ENCODE measurements around the gene LOXL4. TPM values are rescaled to one million over a fixed set of nuclear protein-coding genes. Genes with fewer than 3 reads are reported as not detected.

The LOXL4 gene
- total and polyA plus RNA-seq, 4 experiments from 2014 or later: 0.10 TPM; not detected in 3

GRCh38 chr10:98276311-98276710, 8.3 kb upstream of the LOXL4 start:
- Mint-ChIP-seq H3K9me3 (peaks cover 0 to 15% (median 6%) of the 10 kb centered on the region in 8 donors), H3K27me3 (peaks cover 16 to 17% of the 10 kb centered on the region in 2 donors), H3K4me1 (no peaks in the 10 kb centered on the region), H3K36me3 (no peaks in the 10 kb centered on the region), H3K4me3 (no peak overlapping the region), H3K27ac (no peak overlapping the region)
- ChIA-PET CTCF (ENCODE audit: partially characterized antibody) (no interaction called here), POLR2A (ENCODE audit: partially characterized antibody) (no interaction called here)
- intact Hi-C loops (cut with micrococcal nuclease): no loop called here
- H3K36me3 ChIP-seq (ENCODE audit: insufficient read depth, low read length): no peaks in the 10 kb centered on the region
- no peaks in the 10 kb centered on the region for H3K4me1 ChIP-seq (ENCODE audit: insufficient read depth, low read length)
- H3K27me3 ChIP-seq (ENCODE audit: insufficient read depth, low read length): no peaks in the 10 kb centered on the region
- no peaks in the 10 kb centered on the region for H3K9me3 ChIP-seq (ENCODE audit: control insufficient read depth in 1 of 2, low read length in 2 of 2)
- H3K4me3 ChIP-seq (ENCODE audit: low read length in 2 of 2): no peak overlapping the region
- no peak overlapping the region for H3K27ac ChIP-seq (ENCODE audit: low read depth, low read length)
- DNase-seq: no peak

GRCh38 chr10:98274562-98274961, 6.6 kb upstream of the LOXL4 start:
- Mint-ChIP-seq H3K27ac (peak overlapping the region in 1 of 7 donors; percentile 32), H3K9me3 (peaks cover 0 to 6% (median 0%) of the 10 kb centered on the region in 8 donors), H3K27me3 (peaks cover 17 to 26% of the 10 kb centered on the region in 2 donors), H3K4me1 (no peaks in the 10 kb centered on the region), H3K36me3 (no peaks in the 10 kb centered on the region), H3K4me3 (no peak overlapping the region)
- DNase-seq: no peak
- Histone ChIP-seq H3K4me1 (ENCODE audit: insufficient read depth, low read length) (no peaks in the 10 kb centered on the region), H3K27me3 (ENCODE audit: insufficient read depth, low read length) (peaks cover 5% of the 10 kb centered on the region), H3K36me3 (ENCODE audit: insufficient read depth, low read length) (no peaks in the 10 kb centered on the region), H3K9me3 (ENCODE audit: control insufficient read depth in 1 of 2, low read length in 2 of 2) (no peaks in the 10 kb centered on the region), H3K27ac (ENCODE audit: low read depth, low read length) (no peak overlapping the region), H3K4me3 (ENCODE audit: low read length in 2 of 2) (no peak overlapping the region)
- intact Hi-C loops (cut with micrococcal nuclease): no loop called here
- CTCF ChIA-PET (ENCODE audit: partially characterized antibody): no interaction called here
- POLR2A ChIA-PET (ENCODE audit: partially characterized antibody): no interaction called here

- no peak overlapping the region for H3K4me3 ChIP-seq (ENCODE audit: low read length in 2 of 2)
- no peak overlapping the region for H3K27ac Mint-ChIP-seq
- H3K4me1 ChIP-seq (ENCODE audit: insufficient read depth, low read length): no peaks in the 10 kb centered on the region
- no peak overlapping the region for H3K27ac ChIP-seq (ENCODE audit: low read depth, low read length)
- H3K27me3 Mint-ChIP-seq: peaks cover 21 to 28% of the 10 kb centered on the region in 2 donors
- ChIA-PET POLR2A (ENCODE audit: partially characterized antibody) (no interaction called here), CTCF (ENCODE audit: partially characterized antibody) (no interaction called here)
- no peaks in the 10 kb centered on the region for H3K36me3 Mint-ChIP-seq
- H3K36me3 ChIP-seq (ENCODE audit: insufficient read depth, low read length): no peaks in the 10 kb centered on the region
- H3K9me3 Mint-ChIP-seq: peaks cover 0 to 5% (median 0%) of the 10 kb centered on the region in 8 donors
- H3K9me3 ChIP-seq (ENCODE audit: control insufficient read depth in 1 of 2, low read length in 2 of 2): no peaks in the 10 kb centered on the region
- peaks cover 5% of the 10 kb centered on the region for H3K27me3 ChIP-seq (ENCODE audit: insufficient read depth, low read length)
- no peak overlapping the region for H3K4me3 Mint-ChIP-seq
- peaks cover 0 to 3% (median 0%) of the 10 kb centered on the region in 4 donors for H3K4me1 Mint-ChIP-seq
- DNase-seq: no peak
- intact Hi-C loops (cut with micrococcal nuclease): no loop called here
Measured at GRCh38 chr10:98273057-98273850, 5.3 kb upstream of the LOXL4 start.

GRCh38 chr10:98272656-98273055, 4.7 kb upstream of the LOXL4 start:
- intact Hi-C loops (cut with micrococcal nuclease): no loop called here
- H3K4me1 Mint-ChIP-seq: peaks cover 0 to 5% (median 2%) of the 10 kb centered on the region in 4 donors

GRCh38 chr10:98272245-98272644, 4.3 kb upstream of the LOXL4 start:
- no peak overlapping the region for H3K4me3 ChIP-seq (ENCODE audit: low read length in 2 of 2)
- H3K4me1 Mint-ChIP-seq: peaks cover 0 to 6% (median 3%) of the 10 kb centered on the region in 4 donors
- POLR2A ChIA-PET (ENCODE audit: partially characterized antibody): no interaction called here
- no peak overlapping the region for H3K4me3 Mint-ChIP-seq
- H3K9me3 Mint-ChIP-seq: peaks cover 0 to 5% (median 0%) of the 10 kb centered on the region in 8 donors
- no peaks in the 10 kb centered on the region for H3K9me3 ChIP-seq (ENCODE audit: control insufficient read depth in 1 of 2, low read length in 2 of 2)
- H3K27ac ChIP-seq (ENCODE audit: low read depth, low read length): no peak overlapping the region
- H3K36me3 ChIP-seq (ENCODE audit: insufficient read depth, low read length): no peaks in the 10 kb centered on the region
- H3K27ac Mint-ChIP-seq: no peak overlapping the region
- CTCF ChIA-PET (ENCODE audit: partially characterized antibody): no interaction called here
- intact Hi-C loops (cut with micrococcal nuclease): no loop called here
- no peaks in the 10 kb centered on the region for H3K36me3 Mint-ChIP-seq
- H3K4me1 ChIP-seq (ENCODE audit: insufficient read depth, low read length): no peaks in the 10 kb centered on the region
- peaks cover 11% of the 10 kb centered on the region for H3K27me3 ChIP-seq (ENCODE audit: insufficient read depth, low read length)
- DNase-seq: no peak
- peaks cover 26% of the 10 kb centered on the region in 2 donors for H3K27me3 Mint-ChIP-seq

More at GRCh38 chr10:98272656-98273055, 4.7 kb upstream of the LOXL4 start:
- no peaks in the 10 kb centered on the region for H3K36me3 ChIP-seq (ENCODE audit: insufficient read depth, low read length)
- H3K4me3 Mint-ChIP-seq: no peak overlapping the region
- no peaks in the 10 kb centered on the region for H3K9me3 ChIP-seq (ENCODE audit: control insufficient read depth in 1 of 2, low read length in 2 of 2)
- H3K4me1 ChIP-seq (ENCODE audit: insufficient read depth, low read length): no peaks in the 10 kb centered on the region
- CTCF ChIA-PET (ENCODE audit: partially characterized antibody): no interaction called here
- peaks cover 23 to 26% of the 10 kb centered on the region in 2 donors for H3K27me3 Mint-ChIP-seq
- H3K4me3 ChIP-seq (ENCODE audit: low read length in 2 of 2): no peak overlapping the region
- no peak for DNase-seq
- H3K27ac Mint-ChIP-seq: no peak overlapping the region
- no peak overlapping the region for H3K27ac ChIP-seq (ENCODE audit: low read depth, low read length)
- POLR2A ChIA-PET (ENCODE audit: partially characterized antibody): no interaction called here
- H3K27me3 ChIP-seq (ENCODE audit: insufficient read depth, low read length): peaks cover 7% of the 10 kb centered on the region
- peaks cover 0 to 5% (median 0%) of the 10 kb centered on the region in 8 donors for H3K9me3 Mint-ChIP-seq
- no peaks in the 10 kb centered on the region for H3K36me3 Mint-ChIP-seq

GRCh38 chr10:98270786-98271185, 2.8 kb upstream of the LOXL4 start:
- peaks cover 37 to 39% of the 10 kb centered on the region in 2 donors for H3K27me3 Mint-ChIP-seq
- H3K36me3 ChIP-seq (ENCODE audit: insufficient read depth, low read length): no peaks in the 10 kb centered on the region
- peaks cover 0 to 3% (median 0%) of the 10 kb centered on the region in 8 donors for H3K9me3 Mint-ChIP-seq
- H3K4me3 Mint-ChIP-seq: no peak overlapping the region
- H3K9me3 ChIP-seq (ENCODE audit: control insufficient read depth in 1 of 2, low read length in 2 of 2): no peaks in the 10 kb centered on the region
- peaks cover 12% of the 10 kb centered on the region for H3K27me3 ChIP-seq (ENCODE audit: insufficient read depth, low read length)
- CTCF ChIA-PET (ENCODE audit: partially characterized antibody): no interaction called here
- H3K27ac Mint-ChIP-seq: no peak overlapping the region
- H3K4me3 ChIP-seq (ENCODE audit: low read length in 2 of 2): no peak overlapping the region
- H3K4me1 Mint-ChIP-seq: peaks cover 0 to 8% (median 3%) of the 10 kb centered on the region in 4 donors
- no peaks in the 10 kb centered on the region for H3K4me1 ChIP-seq (ENCODE audit: insufficient read depth, low read length)
- intact Hi-C loops (cut with micrococcal nuclease): no loop called here
- H3K36me3 Mint-ChIP-seq: peaks cover 0 to 3% of the 10 kb centered on the region in 2 donors
- no peak for DNase-seq
- POLR2A ChIA-PET (ENCODE audit: partially characterized antibody): no interaction called here
- no peak overlapping the region for H3K27ac ChIP-seq (ENCODE audit: low read depth, low read length)

GRCh38 chr10:98270073-98270740, 2.2 kb upstream of the LOXL4 start:
- CTCF ChIA-PET (ENCODE audit: partially characterized antibody): no interaction called here
- H3K27me3 ChIP-seq (ENCODE audit: insufficient read depth, low read length): peaks cover 12% of the 10 kb centered on the region

More at GRCh38 chr10:98270073-98270740, 2.2 kb upstream of the LOXL4 start:
- Histone ChIP-seq H3K9me3 (ENCODE audit: control insufficient read depth in 1 of 2, low read length in 2 of 2) (no peaks in the 10 kb centered on the region), H3K27ac (ENCODE audit: low read depth, low read length) (no peak overlapping the region), H3K4me1 (ENCODE audit: insufficient read depth, low read length) (no peaks in the 10 kb centered on the region), H3K4me3 (ENCODE audit: low read length in 2 of 2) (no peak overlapping the region), H3K36me3 (ENCODE audit: insufficient read depth, low read length) (no peaks in the 10 kb centered on the region)
- POLR2A ChIA-PET (ENCODE audit: partially characterized antibody): no interaction called here
- no peak for DNase-seq
- H3K9me3 Mint-ChIP-seq: no peaks in the 10 kb centered on the region
- H3K27ac Mint-ChIP-seq: no peak overlapping the region
- H3K4me1 Mint-ChIP-seq: peaks cover 0 to 8% (median 3%) of the 10 kb centered on the region in 4 donors
- peaks cover 0 to 3% of the 10 kb centered on the region in 2 donors for H3K36me3 Mint-ChIP-seq
- H3K4me3 Mint-ChIP-seq: peak overlapping the region in 1 of 8 donors; percentile 31
- H3K27me3 Mint-ChIP-seq: peaks cover 38 to 39% of the 10 kb centered on the region in 2 donors
- intact Hi-C loops (cut with micrococcal nuclease): no loop called here

Data from CD4-positive, alpha-beta memory T cell (primary cell).